H9 (cell line): ENCODE results near the gene MED13L. TPM values are rescaled to one million over a fixed set of nuclear protein-coding genes. Genes with fewer than 3 reads are reported as not detected.

ENCODE experiments used
- DNase-seq: peaks from one replicate; pipeline ENCODE4 v3.0.0-alpha.2; 2017
- H2AFZ ChIP-seq: one replicate; pipeline ENCODE4 v1.6.1; 2013; ENCODE audit warnings: mild to moderate bottlenecking, low read length, control low read depth, moderate library complexity
- H2AK5ac ChIP-seq: 2 replicates; pipeline ENCODE4 v1.6.1; 2013; ENCODE audit warnings: low read length, control low read depth, mixed read lengths; ENCODE audit not compliant: insufficient read length
- H2BK120ac ChIP-seq: one replicate; pipeline ENCODE4 v1.6.1; 2013; ENCODE audit warnings: low read depth, mild to moderate bottlenecking, low read length, control low read depth, inconsistent platforms; ENCODE audit not compliant: poor library complexity, severe bottlenecking
- H2BK12ac ChIP-seq: 2 replicates; pipeline ENCODE4 v1.6.1; 2013; ENCODE audit warnings: low read length, control low read depth, mixed read lengths, low read depth; ENCODE audit not compliant: insufficient read length
- H2BK15ac ChIP-seq: 2 replicates; pipeline ENCODE4 v1.6.1; 2013; ENCODE audit warnings: low read depth, low read length, control low read depth
- H2BK20ac ChIP-seq: one replicate; pipeline ENCODE4 v1.6.1; 2013; ENCODE audit warnings: low read depth, mild to moderate bottlenecking, low read length, control low read depth, inconsistent platforms; ENCODE audit not compliant: poor library complexity, severe bottlenecking
- H2BK5ac ChIP-seq: 2 replicates; pipeline ENCODE4 v1.6.1; 2013; ENCODE audit warnings: low read length, control low read depth, mixed read lengths; ENCODE audit not compliant: insufficient read length
- H3K14ac ChIP-seq: 2 replicates; pipeline ENCODE4 v1.6.1; 2013; ENCODE audit warnings: low read length, control low read depth; ENCODE audit not compliant: insufficient read depth
- H3K18ac ChIP-seq: 2 replicates; pipeline ENCODE4 v1.6.1; 2013; ENCODE audit warnings: low read depth, mild to moderate bottlenecking, mixed read lengths, low read length, control low read depth; ENCODE audit not compliant: insufficient read length
- H3K23ac ChIP-seq: 2 replicates; pipeline ENCODE4 v1.6.1; 2013; ENCODE audit warnings: low read length, control low read depth, mixed read lengths, low read depth; ENCODE audit not compliant: insufficient read length
- H3K23me2 ChIP-seq: 2 replicates; pipeline ENCODE4 v1.6.1; 2013; ENCODE audit warnings: low read depth, mild to moderate bottlenecking, mixed read lengths, low read length, control low read depth; ENCODE audit not compliant: insufficient read length, poor library complexity, severe bottlenecking
- H3K27ac ChIP-seq: 2 replicates; pipeline ENCODE4 v1.5.1; 2013; ENCODE audit warnings: low read length, control low read depth, mixed read lengths, low read depth; ENCODE audit not compliant: insufficient read length
- H3K27me3 ChIP-seq: 2 replicates; pipeline ENCODE4 v1.6.1; 2013; ENCODE audit warnings: low read length, control low read depth, inconsistent platforms; ENCODE audit not compliant: insufficient read depth
- H3K4ac ChIP-seq: 2 replicates; pipeline ENCODE4 v1.6.1; 2013; ENCODE audit warnings: low read depth, mild to moderate bottlenecking, control low read depth, inconsistent platforms, low read length, moderate library complexity
- H3K4me1 ChIP-seq: 2 replicates; pipeline ENCODE4 v1.6.1; 2013; ENCODE audit warnings: low read length, control low read depth, inconsistent platforms; ENCODE audit not compliant: insufficient read depth
- H3K4me2 ChIP-seq: 2 replicates; pipeline ENCODE4 v1.6.1; 2013; ENCODE audit warnings: low read length, control low read depth, mixed read lengths; ENCODE audit not compliant: insufficient read length, insufficient read depth
- H3K56ac ChIP-seq: 2 replicates; pipeline ENCODE4 v1.6.1; 2013; ENCODE audit warnings: low read depth, mild to moderate bottlenecking, mixed read lengths, low read length, control low read depth; ENCODE audit not compliant: insufficient read length
- H3K79me1 ChIP-seq: 2 replicates; pipeline ENCODE4 v1.6.1; 2013; ENCODE audit warnings: low read depth, mild to moderate bottlenecking, moderate library complexity, low read length, control low read depth, inconsistent platforms; ENCODE audit not compliant: insufficient read depth, poor library complexity, severe bottlenecking
- H3K79me2 ChIP-seq: 2 replicates; pipeline ENCODE4 v1.6.1; 2013; ENCODE audit warnings: low read length, control low read depth, inconsistent platforms; ENCODE audit not compliant: insufficient read depth
- H3K9ac ChIP-seq: 2 replicates; pipeline ENCODE4 v1.6.1; 2013; ENCODE audit warnings: low read length, control low read depth, mixed read lengths; ENCODE audit not compliant: insufficient read length; ENCODE audit errors: extremely low read depth
- H3K9me3 ChIP-seq: one replicate; pipeline ENCODE4 v1.6.1; 2013; ENCODE audit warnings: low read depth, low read length, inconsistent platforms; ENCODE audit not compliant: control insufficient read depth
- H3T11ph ChIP-seq: one replicate; pipeline ENCODE4 v1.6.1; 2013; ENCODE audit warnings: mild to moderate bottlenecking, low read length, control low read depth, inconsistent platforms
- H4K20me1 ChIP-seq: one replicate; pipeline ENCODE4 v1.6.1; 2013; ENCODE audit not compliant: control insufficient read depth, insufficient read length, insufficient read depth
- H4K5ac ChIP-seq: 2 replicates; pipeline ENCODE4 v1.6.1; 2013; ENCODE audit warnings: low read depth, mild to moderate bottlenecking, mixed read lengths, low read length, control low read depth; ENCODE audit not compliant: insufficient read length
- H4K8ac ChIP-seq: replicated peaks from 2 replicates; pipeline ENCODE4 v1.6.1; 2013; ENCODE audit warnings: low read length, control low read depth, mixed read lengths, low read depth; ENCODE audit not compliant: insufficient read length
- H4K91ac ChIP-seq: 2 replicates; pipeline ENCODE4 v1.6.1; 2013; ENCODE audit warnings: low read depth, mild to moderate bottlenecking, moderate library complexity, mixed read lengths, low read length, control low read depth; ENCODE audit not compliant: insufficient read length
- H3K27ac Mint-ChIP-seq, 3 experiments: 2 replicates in 2 of 3; 3 replicates in 1 of 3; pipeline ENCODE4 v1.8.0; 2020 to 2021; ENCODE audit warnings: mixed read lengths in 3 of 3, mild to moderate bottlenecking in 1 of 3, moderate library complexity in 1 of 3
- H3K27me3 Mint-ChIP-seq: 2 replicates; pipeline ENCODE4 v1.8.0; 2021; ENCODE audit warnings: low read depth, mild to moderate bottlenecking, moderate library complexity, mixed read lengths
- H3K36me3 Mint-ChIP-seq, 3 experiments: 2 replicates in 2 of 3; 3 replicates in 1 of 3; pipeline ENCODE4 v1.8.0; 2020 to 2021; ENCODE audit warnings: low read depth in 3 of 3, mixed read lengths in 3 of 3; ENCODE audit not compliant: insufficient read depth in 1 of 3
- H3K4me1 Mint-ChIP-seq, 2 experiments: 2 replicates each; pipeline ENCODE4 v1.8.0; 2020; ENCODE audit warnings: mixed read lengths in 2 of 2
- H3K4me3 Mint-ChIP-seq, 2 experiments: 2 replicates in 1 of 2; 3 replicates in 1 of 2; pipeline ENCODE4 v1.8.0; 2020 to 2021; ENCODE audit warnings: mild to moderate bottlenecking in 2 of 2, mixed read lengths in 2 of 2, moderate library complexity in 1 of 2
- H3K9me3 Mint-ChIP-seq, 2 experiments: 2 replicates in 1 of 2; 3 replicates in 1 of 2; pipeline ENCODE4 v1.8.0; 2020; ENCODE audit warnings: mild to moderate bottlenecking in 2 of 2, mixed read lengths in 2 of 2, moderate library complexity in 1 of 2
- WGBS: extraction: QIAGEN DNeasy Blood & Tissue Kit; methylation state at CpG from one replicate; pipeline ENCODE4 v1.1.7; 2013; ENCODE audit warnings: missing lambda C conversion rate, low lambda C conversion rate, mixed read lengths; ENCODE audit not compliant: insufficient read length; ENCODE audit errors: extremely low coverage; 5-methylcytosine and 5-hydroxymethylcytosine counted together
- total RNA-seq: library from RNA; stranded (reverse); gene quantifications from 2 replicates; pipeline ENCODE4 v1.2.1, GENCODE V29; 2021
- TF ChIP-seq, protein P1 (sequence below): fragments of 200-600 bp; sonication (generic); conservative IDR thresholded peaks from 3 replicates; pipeline ENCODE4 v1.8.0; 2021; ENCODE audit warnings: antibody characterized with exemption, mild to moderate bottlenecking

Gene MED13L
- total RNA-seq, 1 experiment from 2014 or later: 52.4 TPM

- Histone ChIP-seq H4K20me1 (no peaks in the 10 kb centered on the region), H2BK20ac (no peak overlapping the region), H3K79me2 (0 out of 2 replicates have a peak, but pooled peaks cover 2% of the 10 kb centered on the region), H2BK15ac (no peak overlapping the region), H2BK5ac (no peak overlapping the region), H4K8ac (no peak overlapping the region), H3K4me2 (no peak overlapping the region), H3K9me3 (no peaks in the 10 kb centered on the region), H3K9ac (no peak overlapping the region), H3T11ph (no peak overlapping the region), H2AFZ (no peak overlapping the region), H3K4ac (no peak overlapping the region), H3K23ac (no peak overlapping the region), H4K5ac (no peak overlapping the region), H3K18ac (no peak overlapping the region), H3K56ac (no peak overlapping the region), H3K14ac (no peak overlapping the region), H3K79me1 (peaks cover 3% of the 10 kb centered on the region), H2BK120ac (no peak overlapping the region), H3K27ac (no peak overlapping the region), H2BK12ac (no peak overlapping the region), H2AK5ac (no peak overlapping the region), H4K91ac (no peak overlapping the region), H3K23me2 (no peaks in the 10 kb centered on the region), H3K27me3 (no peaks in the 10 kb centered on the region), H3K4me1 (no peaks in the 10 kb centered on the region; the same call in 1 of the 2 replicates)
- TF ChIP-seq, protein P1, sequence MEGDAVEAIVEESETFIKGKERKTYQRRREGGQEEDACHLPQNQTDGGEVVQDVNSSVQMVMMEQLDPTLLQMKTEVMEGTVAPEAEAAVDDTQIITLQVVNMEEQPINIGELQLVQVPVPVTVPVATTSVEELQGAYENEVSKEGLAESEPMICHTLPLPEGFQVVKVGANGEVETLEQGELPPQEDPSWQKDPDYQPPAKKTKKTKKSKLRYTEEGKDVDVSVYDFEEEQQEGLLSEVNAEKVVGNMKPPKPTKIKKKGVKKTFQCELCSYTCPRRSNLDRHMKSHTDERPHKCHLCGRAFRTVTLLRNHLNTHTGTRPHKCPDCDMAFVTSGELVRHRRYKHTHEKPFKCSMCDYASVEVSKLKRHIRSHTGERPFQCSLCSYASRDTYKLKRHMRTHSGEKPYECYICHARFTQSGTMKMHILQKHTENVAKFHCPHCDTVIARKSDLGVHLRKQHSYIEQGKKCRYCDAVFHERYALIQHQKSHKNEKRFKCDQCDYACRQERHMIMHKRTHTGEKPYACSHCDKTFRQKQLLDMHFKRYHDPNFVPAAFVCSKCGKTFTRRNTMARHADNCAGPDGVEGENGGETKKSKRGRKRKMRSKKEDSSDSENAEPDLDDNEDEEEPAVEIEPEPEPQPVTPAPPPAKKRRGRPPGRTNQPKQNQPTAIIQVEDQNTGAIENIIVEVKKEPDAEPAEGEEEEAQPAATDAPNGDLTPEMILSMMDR: no peak
- Mint-ChIP-seq H3K9me3 (no peaks in the 10 kb centered on the region), H3K4me3 (no peak overlapping the region), H3K36me3 (no peaks in the 10 kb centered on the region), H3K4me1 (peaks cover 2 to 6% of the 10 kb centered on the region in 2 experiments; a peak in 2 of 4 replicates), H3K27ac (0 out of 7 replicates have a peak overlapping the region, but pooled peaks of 1 of the 3 experiments have one; percentile 51), H3K27me3 (no peaks in the 10 kb centered on the region)
- no CpG with 5 or more reads among the region's 5 CpGs for WGBS
- DNase-seq: no peak
Measured at GRCh38 chr12:116043659-116044535, 233.6 kb downstream of the MED13L start.
